K562 (cell line): ENCODE measurements around the gene CPN2. TPM values are rescaled to one million over a fixed set of nuclear protein-coding genes. Genes with fewer than 3 reads are reported as not detected.

Experiments
- ATAC-seq: fragments of 200-7000 bp; cut with Tn5 transposase; 3 replicates; pipeline ENCODE4 v1.9.1; 2020; ENCODE audit warnings: moderate library complexity
- BruUV-seq: library from RNA; stranded (reverse); fragments of 400-500 nt; replicated peaks from 2 replicates; lab custom pipeline; 2021; lab: Mats Ljungman, UMichigan
- CTCF ChIA-PET: fragments of 300-600 bp; formaldehyde crosslinking; extraction: SDS; loops from one replicate; lab custom pipeline; 2021; ENCODE audit warnings: low intra/inter-chr PET ratio; lab: Yijun Ruan, JAX
- POLR2A ChIA-PET: fragments of 300-600, 350-650 bp; sonication (Branson Sonifier 250); formaldehyde crosslinking; extraction: SDS; loops from one replicate; lab custom pipeline; 2021; ENCODE audit warnings: antibody characterized with exemption, inconsistent platforms; lab: Yijun Ruan, JAX
- DNase-seq, 4 experiments: peaks; one replicate each; pipeline versions ENCODE4 v3.0.0 to v3.0.0-alpha.2; 2011 to 2018; ENCODE audit warnings: low spot score in 3 of 4, mixed read lengths in 3 of 4; ENCODE audit errors: extremely low read depth in 1 of 4
- FAIRE-seq: peaks from 2 replicates; lab custom pipeline; 2011; peaks lifted over from hg19 to GRCh38; lab: Jason Lieb, UNC
- H2AFZ ChIP-seq: 2 replicates; pipeline ENCODE4 v1.6.0; 2011; ENCODE audit warnings: low read depth, low read length, control low read depth, inconsistent platforms
- H3K27ac ChIP-seq: fragments of 200-600 bp; 3 replicates; pipeline ENCODE4 v1.8.0; 2011; ENCODE audit warnings: low read depth, mild to moderate bottlenecking, control low read depth, inconsistent platforms, low read length, moderate library complexity, mixed read lengths; ENCODE audit errors: extremely low read depth
- H3K27me3 ChIP-seq, 2 experiments: fragments of 300-600 bp in 1 of 2; 2 replicates in 1 of 2; 3 replicates in 1 of 2; pipeline versions ENCODE4 v1.6.0 to v1.8.0; 2011; ENCODE audit warnings: inconsistent platforms in 2 of 2, low read length in 2 of 2, mild to moderate bottlenecking in 1 of 2, mixed read lengths in 1 of 2, moderate library complexity in 1 of 2; ENCODE audit not compliant: control insufficient read depth in 2 of 2, insufficient read depth in 2 of 2
- H3K36me3 ChIP-seq: fragments of 300-600 bp; 3 replicates; pipeline ENCODE4 v1.8.0; 2011; ENCODE audit warnings: mild to moderate bottlenecking, low read length, inconsistent platforms; ENCODE audit not compliant: control insufficient read depth, insufficient read depth
- H3K4me1 ChIP-seq, 2 experiments: fragments of 200-600 bp in 1 of 2; replicated peaks in 1 of 2; 2 replicates in 1 of 2; 3 replicates in 1 of 2; pipeline versions ENCODE4 v1.5.1 to v1.8.0; 2011; ENCODE audit warnings: inconsistent platforms in 2 of 2, low read length in 2 of 2, mild to moderate bottlenecking in 1 of 2, mixed read lengths in 1 of 2, moderate library complexity in 1 of 2; ENCODE audit not compliant: control insufficient read depth in 2 of 2, insufficient read depth in 2 of 2
- H3K4me2 ChIP-seq: 2 replicates; pipeline ENCODE4 v1.6.1; 2011; ENCODE audit warnings: low read length, control low read depth, inconsistent platforms, mixed read lengths; ENCODE audit not compliant: insufficient read depth
- H3K4me3 ChIP-seq: fragments of 200-600 bp; sonication (generic), shearing (Covaris generic); 2 replicates; pipeline ENCODE4 v1.5.1; 2016; ENCODE audit warnings: control low read depth, inconsistent platforms
- H3K79me2 ChIP-seq: fragments of 200-600 bp; 3 replicates; pipeline ENCODE4 v1.8.0; 2011; ENCODE audit warnings: low read length, inconsistent platforms; ENCODE audit not compliant: control insufficient read depth, insufficient read depth
- H3K9ac ChIP-seq, 2 experiments: 2 replicates each; pipeline versions ENCODE4 v1.6.0 to v1.6.1; 2011; ENCODE audit warnings: low read depth in 2 of 2, low read length in 2 of 2, control low read depth in 1 of 2, inconsistent platforms in 1 of 2, mild to moderate bottlenecking in 1 of 2, mixed read lengths in 1 of 2; ENCODE audit not compliant: insufficient read depth in 1 of 2
- H3K9me1 ChIP-seq: one replicate; pipeline ENCODE4 v1.6.0; 2011; ENCODE audit warnings: inconsistent platforms, mild to moderate bottlenecking, low read length, moderate library complexity; ENCODE audit not compliant: control insufficient read depth, insufficient read depth
- H3K9me3 ChIP-seq: replicated peaks from 2 replicates; pipeline ENCODE4 v1.5.1; 2011; ENCODE audit warnings: low read depth, low read length, inconsistent platforms; ENCODE audit not compliant: control insufficient read depth, insufficient read depth
- H4K20me1 ChIP-seq: replicated peaks from 2 replicates; pipeline ENCODE4 v1.6.1; 2011; ENCODE audit warnings: low read length, inconsistent platforms, mixed read lengths; ENCODE audit not compliant: control insufficient read depth, insufficient read depth
- CBFB ChIP-seq: sonication (generic); formaldehyde crosslinking; IDR thresholded peaks from 2 replicates; pipeline ENCODE4 v1.4.0; 2020; ENCODE audit warnings: mild to moderate bottlenecking, missing genetic modification reagents
- ETV5 ChIP-seq: sonication (generic); formaldehyde crosslinking; IDR thresholded peaks from 2 replicates; pipeline ENCODE4 v1.4.0; 2020; ENCODE audit warnings: low read depth, mild to moderate bottlenecking, missing genetic modification reagents
- FOSL1 ChIP-seq: fragments of 200-800 bp; sonication (Bioruptor generic); conservative IDR thresholded peaks from 2 replicates; pipeline ENCODE4 v1.6.1; 2016; ENCODE audit warnings: missing genetic modification characterization, missing compliant biosample characterization
- HDAC2 ChIP-seq: fragments of 450-650 bp; IDR thresholded peaks from 2 replicates; pipeline ENCODE4 v1.6.1; 2016; ENCODE audit warnings: mild to moderate bottlenecking
- KDM1A ChIP-seq, 2 experiments: fragments of 450-650 bp; IDR thresholded peaks; 2 replicates each; pipeline ENCODE4 v1.6.1; 2016; ENCODE audit warnings: mild to moderate bottlenecking in 2 of 2
- MEIS2 ChIP-seq: fragments of 450-650 bp; IDR thresholded peaks from 2 replicates; pipeline ENCODE4 v1.6.1; 2014; ENCODE audit warnings: mild to moderate bottlenecking; ENCODE audit not compliant: partially characterized antibody
- ZBTB7A ChIP-seq: IDR thresholded peaks from 2 replicates; pipeline ENCODE4 v1.6.1; 2011; ENCODE audit warnings: low read depth, mild to moderate bottlenecking, low read length, moderate library complexity, borderline replicate concordance; ENCODE audit not compliant: control insufficient read depth
- ZNF766 ChIP-seq: fragments of 200-800 bp; sonication (Bioruptor generic); conservative IDR thresholded peaks from 2 replicates; pipeline ENCODE4 v1.6.1; 2016; ENCODE audit warnings: missing genetic modification characterization, missing compliant biosample characterization
- WGBS: fragments of 100-300 bp; shearing (Covaris generic); methylation state at CpG from one replicate; pipeline ENCODE4 v1.1.6; 2016; ENCODE audit warnings: low coverage, mixed read lengths; ENCODE audit not compliant: insufficient coverage; ENCODE audit errors: missing lambda C conversion rate; 5-methylcytosine and 5-hydroxymethylcytosine counted together
- in situ Hi-C: fragments of 300-500 bp; cut with MboI; formaldehyde crosslinking; loops from 4 replicates; pipeline ENCODE4 v1.15.0; 2018; ENCODE audit warnings: inconsistent platforms, mixed read lengths
- intact Hi-C: fragments of 100-400 bp; cut with micrococcal nuclease; formaldehyde crosslinking; loops from 2 replicates; pipeline ENCODE4 v1.14.2; 2022
- polyA plus RNA-seq, 8 experiments: library from polyadenylated mRNA; depleted of rRNA in 4 of 8; stranded (reverse) in 5 of 8; unstranded in 3 of 8; fragments of >200 nt; fragmentation: Nextera tagmentation in 2 of 8; fragmentation: Illumina TruSeq in 1 of 8; extraction: Ambion mirVana in 2 of 8; extraction: Trizol in 1 of 8; gene quantifications; 2 replicates each; pipeline versions ENCODE4 v1.2.1 to v1.2.3, GENCODE V29; 2011 to 2014; ENCODE audit warnings: inconsistent platforms in 1 of 8, missing spikeins in 1 of 8
- total RNA-seq, 7 experiments: library from RNA; depleted of rRNA in 6 of 7; stranded (reverse); fragments of >200 nt in 6 of 7; fragmentation: Illumina TruSeq in 2 of 7; extraction: Trizol in 2 of 7; gene quantifications; 2 replicates each; pipeline versions ENCODE4 v1.2.1 to v1.2.3, GENCODE V29; 2011 to 2021; ENCODE audit warnings: low replicate concordance in 1 of 7
- TF ChIP-seq, protein P1 (sequence below): sonication (generic); formaldehyde crosslinking; IDR thresholded peaks from 2 replicates; pipeline ENCODE4 v1.8.1; 2023; ENCODE audit warnings: mild to moderate bottlenecking, missing genetic modification reagents
- TF ChIP-seq, protein P2 (sequence below): sonication (generic); formaldehyde crosslinking; IDR thresholded peaks from 2 replicates; pipeline ENCODE4 v1.9.0; 2022; ENCODE audit warnings: mild to moderate bottlenecking, missing genetic modification reagents
- TF ChIP-seq, protein P3 (sequence below): fragments of 450-650 bp; IDR thresholded peaks from 2 replicates; pipeline ENCODE4 v1.6.1; 2016

Gene CPN2
- total and polyA plus RNA-seq, 9 of the 15 experiments (the other 6 are each of a cell fraction or from before 2014, with no cell fraction given), result not detected

DNA sequence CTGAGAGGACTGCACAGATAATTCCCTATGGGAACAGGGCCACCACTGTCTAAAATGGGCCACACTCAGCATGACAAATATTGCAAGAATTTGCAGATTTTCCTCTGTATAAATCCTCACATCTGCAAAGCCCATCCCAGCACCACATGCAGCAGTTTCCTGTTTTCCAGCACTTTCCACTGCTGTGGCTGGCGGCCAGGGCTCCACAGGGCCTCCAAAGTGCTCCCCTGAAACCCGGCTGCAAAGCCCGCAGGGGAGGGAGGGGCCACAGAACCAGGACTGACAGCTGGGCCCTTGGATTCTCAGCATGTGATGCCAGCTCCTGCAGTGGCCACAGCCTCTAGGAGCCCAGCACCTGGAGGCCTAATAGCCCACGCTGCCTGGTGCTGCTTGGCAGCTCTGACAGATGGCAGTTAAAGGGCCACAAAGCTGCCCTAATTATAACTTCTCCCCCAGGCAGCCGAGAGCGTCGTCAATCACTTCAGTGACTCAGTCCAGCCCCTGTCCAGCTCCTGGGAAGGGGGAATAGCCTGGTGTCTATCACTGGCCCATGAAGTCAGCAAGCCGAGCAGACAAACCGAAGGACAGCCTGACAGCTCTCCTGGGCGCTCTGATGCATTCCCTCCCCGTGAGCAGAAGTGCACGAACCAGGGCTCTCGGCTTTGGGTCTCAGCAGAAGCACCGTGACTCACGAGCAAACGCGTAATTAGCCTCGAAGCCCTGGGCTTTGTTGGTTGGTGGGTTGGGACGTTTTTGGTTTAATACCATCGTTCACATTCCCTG lies 13.7 kb upstream of the CPN2 start:
- peaks cover 0 to 3% of the 10 kb centered on the region in 2 experiments; a peak in 2 of 5 replicates for H3K4me1 ChIP-seq
- TF ChIP-seq MEIS2, result peak; percentile 59
- TF ChIP-seq, protein P1, sequence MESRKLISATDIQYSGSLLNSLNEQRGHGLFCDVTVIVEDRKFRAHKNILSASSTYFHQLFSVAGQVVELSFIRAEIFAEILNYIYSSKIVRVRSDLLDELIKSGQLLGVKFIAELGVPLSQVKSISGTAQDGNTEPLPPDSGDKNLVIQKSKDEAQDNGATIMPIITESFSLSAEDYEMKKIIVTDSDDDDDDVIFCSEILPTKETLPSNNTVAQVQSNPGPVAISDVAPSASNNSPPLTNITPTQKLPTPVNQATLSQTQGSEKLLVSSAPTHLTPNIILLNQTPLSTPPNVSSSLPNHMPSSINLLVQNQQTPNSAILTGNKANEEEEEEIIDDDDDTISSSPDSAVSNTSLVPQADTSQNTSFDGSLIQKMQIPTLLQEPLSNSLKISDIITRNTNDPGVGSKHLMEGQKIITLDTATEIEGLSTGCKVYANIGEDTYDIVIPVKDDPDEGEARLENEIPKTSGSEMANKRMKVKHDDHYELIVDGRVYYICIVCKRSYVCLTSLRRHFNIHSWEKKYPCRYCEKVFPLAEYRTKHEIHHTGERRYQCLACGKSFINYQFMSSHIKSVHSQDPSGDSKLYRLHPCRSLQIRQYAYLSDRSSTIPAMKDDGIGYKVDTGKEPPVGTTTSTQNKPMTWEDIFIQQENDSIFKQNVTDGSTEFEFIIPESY (CRISPR knock-in tag), result no peak
- TF ChIP-seq, protein P2, sequence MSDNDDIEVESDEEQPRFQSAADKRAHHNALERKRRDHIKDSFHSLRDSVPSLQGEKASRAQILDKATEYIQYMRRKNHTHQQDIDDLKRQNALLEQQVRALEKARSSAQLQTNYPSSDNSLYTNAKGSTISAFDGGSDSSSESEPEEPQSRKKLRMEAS, result 0 out of 2 replicates have a peak, but pooled peaks have one; percentile 16
- TF ChIP-seq KDM1A (IDR thresholded peaks at IDR 0.05), result no peak
- TF ChIP-seq ZBTB7A, result no peak
- TF ChIP-seq FOSL1 (tag), result no peak
- no peak for TF ChIP-seq HDAC2
- no peak for TF ChIP-seq ETV5 (CRISPR knock-in tag)
- TF ChIP-seq CBFB, result no peak
- TF ChIP-seq ZNF766 (CRISPR knock-in tag), result no peak
- TF ChIP-seq, protein P3, sequence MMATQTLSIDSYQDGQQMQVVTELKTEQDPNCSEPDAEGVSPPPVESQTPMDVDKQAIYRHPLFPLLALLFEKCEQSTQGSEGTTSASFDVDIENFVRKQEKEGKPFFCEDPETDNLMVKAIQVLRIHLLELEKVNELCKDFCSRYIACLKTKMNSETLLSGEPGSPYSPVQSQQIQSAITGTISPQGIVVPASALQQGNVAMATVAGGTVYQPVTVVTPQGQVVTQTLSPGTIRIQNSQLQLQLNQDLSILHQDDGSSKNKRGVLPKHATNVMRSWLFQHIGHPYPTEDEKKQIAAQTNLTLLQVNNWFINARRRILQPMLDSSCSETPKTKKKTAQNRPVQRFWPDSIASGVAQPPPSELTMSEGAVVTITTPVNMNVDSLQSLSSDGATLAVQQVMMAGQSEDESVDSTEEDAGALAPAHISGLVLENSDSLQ, result 0 out of 2 replicates have a peak, but pooled peaks have one; percentile 37
- TF ChIP-seq, all 486 proteins: peak for 3
- BruUV-seq, result no TSS peak
- Histone ChIP-seq H4K20me1 (0 out of 2 replicates have a peak, but pooled peaks cover 8% of the 10 kb centered on the region), H3K27me3 (peaks cover 70 to 93% of the 10 kb centered on the region in 2 experiments), H3K9me3 (no peaks in the 10 kb centered on the region), H2AFZ (no peak overlapping the region), H3K27ac (no peak overlapping the region), H3K4me2 (no peak overlapping the region), H3K4me3 (no peak overlapping the region), H3K36me3 (no peaks in the 10 kb centered on the region), H3K79me2 (no peaks in the 10 kb centered on the region), H3K9ac (no peak overlapping the region), H3K9me1 (no peaks in the 10 kb centered on the region)
- peak; percentile 11; the same call in 2 of the 3 replicates for ATAC-seq
- ChIA-PET POLR2A (interaction anchor here (0.7 to 1.5 kb wide), 3 partner anchors 9 to 16 kb away, joined by 3 to 6 read pairs (median 4); no protein-coding TSS in a partner anchor), CTCF (no interaction called here)
- WGBS, result 2% methylated on average over 18 of the region's 20 CpGs
- DNase-seq, result no peak
- intact Hi-C loops (no loop called here), in situ Hi-C loops (no loop called here)
- no peak for FAIRE-seq
